LoVo (cell line): ENCODE data around the gene GALK2.

ENCODE experiments used
- DNase-seq: peaks from one replicate; pipeline ENCODE4 v3.0.0-alpha.2; 2016; ENCODE audit warnings: low spot score

Gene GALK2

GRCh38 chr15:49169880-49170597 is at the start of gene GALK2:
Gene GALK2 (plus strand): TSS chr15:49170247. CDS start chr15:49170323, 76 bp downstream.
- DNase-seq: peak; percentile 96

- no peak for DNase-seq
These were observed 49.2 kb upstream of the GALK2 start for GRCh38 chr15:49120832-49121231.

GRCh38 chr15:49121901-49122300 is 48.1 kb upstream of the GALK2 start:
- no peak for DNase-seq

- DNase-seq: no peak
These were observed 47.4 kb upstream of the GALK2 start for GRCh38 chr15:49122541-49123062.

GRCh38 chr15:49124371-49124770 is 45.7 kb upstream of the GALK2 start:
- no peak for DNase-seq

- DNase-seq: no peak
These were observed 38.6 kb upstream of the GALK2 start for GRCh38 chr15:49131403-49131802.

GRCh38 chr15:49134683-49135341 is 35.2 kb upstream of the GALK2 start:
- DNase-seq: no peak

- no peak for DNase-seq
These were observed 34.6 kb upstream of the GALK2 start for GRCh38 chr15:49135342-49135857.

GRCh38 chr15:49135911-49136310 is 34.1 kb upstream of the GALK2 start:
- no peak for DNase-seq

GRCh38 chr15:49137861-49138260 is 32.2 kb upstream of the GALK2 start:
- no peak for DNase-seq

- peak; percentile 63 for DNase-seq
These were observed 24.1 kb upstream of the GALK2 start for GRCh38 chr15:49145651-49146609.

GRCh38 chr15:49148298-49148697 is 21.7 kb upstream of the GALK2 start:
- DNase-seq: no peak

GRCh38 chr15:49148727-49149126 is 21.3 kb upstream of the GALK2 start:
- DNase-seq: no peak

- no peak for DNase-seq
These were observed 18.2 kb upstream of the GALK2 start for GRCh38 chr15:49151831-49152230.

GRCh38 chr15:49152552-49153312 is 17.3 kb upstream of the GALK2 start:
- no peak for DNase-seq

GRCh38 chr15:49154359-49154758 is 15.7 kb upstream of the GALK2 start:
- no peak for DNase-seq

- no peak for DNase-seq
These were observed 15.3 kb upstream of the GALK2 start for GRCh38 chr15:49154799-49155109.

GRCh38 chr15:49155110-49155833 is 14.8 kb upstream of the GALK2 start, which contains the start of gene COPS2:
Gene COPS2 (minus strand): TSS chr15:49155599. CDS start chr15:49155578, 21 bp downstream.
- peak; percentile 99 for DNase-seq

GRCh38 chr15:49155834-49156627 is 14.0 kb upstream of the GALK2 start:
- peak; percentile 28 for DNase-seq

- no peak for DNase-seq
These were observed 6.4 kb upstream of the GALK2 start for GRCh38 chr15:49163678-49164077.
